Activated CD4-positive, alpha-beta T cell treated with anti-CD3 and anti-CD28 coated beads for 36 hours (primary cell): ENCODE data around the gene SCAMP2. TPM values are rescaled to one million over a fixed set of nuclear protein-coding genes. Genes with fewer than 3 reads are reported as not detected.
"Not testable (repeated sequence)": the region's sequence is repeated elsewhere in the genome, so short reads cannot be mapped to it uniquely, and the experiment has no call there.

ENCODE experiments used
- ATAC-seq: fragments of 200-7000 bp; cut with Tn5 transposase; one replicate; pipeline ENCODE4 v1.10.0; 2021; ENCODE audit warnings: mild to moderate bottlenecking, moderate library complexity
- CTCF ChIA-PET: fragments of 350-600 bp; sonication (Branson Sonifier 250); formaldehyde crosslinking; loops from one replicate; lab custom pipeline; 2021; ENCODE audit warnings: antibody characterized with exemption; lab: Charles Lee
- POLR2A ChIA-PET: fragments of 350-600 bp; sonication (Branson Sonifier 250); formaldehyde crosslinking; loops from one replicate; lab custom pipeline; 2021; ENCODE audit warnings: antibody characterized with exemption, inconsistent platforms; lab: Charles Lee
- DNase-seq: peaks from one replicate; pipeline ENCODE4 v3.0.0-alpha.2; 2020
- H3K27ac Mint-ChIP-seq: one replicate; pipeline ENCODE4 v1.8.0; 2021; ENCODE audit warnings: mixed read lengths
- H3K27me3 Mint-ChIP-seq: one replicate; pipeline ENCODE4 v1.8.0; 2021; ENCODE audit warnings: mixed read lengths
- H3K36me3 Mint-ChIP-seq: one replicate; pipeline ENCODE4 v1.8.0; 2021; ENCODE audit warnings: low read depth, mixed read lengths
- H3K4me1 Mint-ChIP-seq: one replicate; pipeline ENCODE4 v1.8.0; 2021; ENCODE audit warnings: mixed read lengths
- H3K4me3 Mint-ChIP-seq: one replicate; pipeline ENCODE4 v1.8.0; 2021; ENCODE audit warnings: mild to moderate bottlenecking, moderate library complexity, mixed read lengths
- H3K9me3 Mint-ChIP-seq: one replicate; pipeline ENCODE4 v1.8.0; 2021; ENCODE audit warnings: low read depth, mixed read lengths
- intact Hi-C, 2 experiments: fragments of 100-400 bp; cut with DNase I in 1 of 2; cut with micrococcal nuclease in 1 of 2; formaldehyde crosslinking; loops; one replicate each; pipeline versions ENCODE4 v1.14.2 to v1.15.1; 2022 to 2024; cut with DNase I, micrococcal nuclease
- total RNA-seq, 2 experiments: library from RNA; stranded (reverse); gene quantifications; one replicate each; pipeline ENCODE4 v1.2.3, GENCODE V29; 2021

The SCAMP2 gene
- total RNA-seq, 2 experiments from 2014 or later = 61.6 to 83.4 TPM

- Mint-ChIP-seq H3K36me3 (peaks cover 45% of the 10 kb centered on the region), H3K4me3 (no peak overlapping the region), H3K9me3 (no peaks in the 10 kb centered on the region), H3K27me3 (no peaks in the 10 kb centered on the region), H3K27ac (peak overlapping the region; percentile 31), H3K4me1 (peaks cover 46% of the 10 kb centered on the region)
- intact Hi-C loops = loop anchor here in 1 of 2 experiments (5.0 kb wide), 1 partner anchor 110 kb away; the partner anchor contains the start of gene CSK
- DNase-seq (peak; percentile 28), ATAC-seq (no peak)
- ChIA-PET POLR2A (interaction anchor here (1.0 kb wide), 1 partner anchor 14 kb away, joined by 3 read pairs; no protein-coding TSS in a partner anchor), CTCF (interaction anchor here (0.6 to 1.7 kb wide), 2 partner anchors 9 to 116 kb away, joined by 3 to 17 read pairs; no protein-coding TSS in a partner anchor)
These were observed 19.1 kb upstream of the SCAMP2 start for GRCh38 chr15:74892313-74892712.

GRCh38 chr15:74891469-74891868, 18.3 kb upstream of the SCAMP2 start:
- Mint-ChIP-seq H3K9me3 (no peaks in the 10 kb centered on the region), H3K4me1 (peaks cover 46% of the 10 kb centered on the region), H3K27ac (no peak overlapping the region), H3K4me3 (peak overlapping the region; percentile 73), H3K36me3 (peaks cover 40% of the 10 kb centered on the region), H3K27me3 (no peaks in the 10 kb centered on the region)
- ChIA-PET CTCF (interaction anchor here (0.6 to 1.7 kb wide), 3 partner anchors 10 to 121 kb away, joined by 4 to 17 read pairs (median 4); no protein-coding TSS in a partner anchor), POLR2A (interaction anchor here (1.0 kb wide), 1 partner anchor 14 kb away, joined by 3 read pairs; no protein-coding TSS in a partner anchor)
- no peak for DNase-seq
- ATAC-seq = no peak
- intact Hi-C loops = loop anchor here in 1 of 2 experiments (2.0 to 5.0 kb wide), 2 partner anchors 19 to 109 kb away; partner anchors contain the start of genes CSK and SCAMP2

- Mint-ChIP-seq H3K4me3 (peak overlapping the region; percentile 73), H3K4me1 (peaks cover 46% of the 10 kb centered on the region), H3K27ac (peak overlapping the region; percentile 86), H3K27me3 (no peaks in the 10 kb centered on the region), H3K9me3 (no peaks in the 10 kb centered on the region), H3K36me3 (peaks cover 36% of the 10 kb centered on the region)
- ChIA-PET POLR2A (no interaction called here), CTCF (interaction anchor here (2.8 kb wide), 1 partner anchor 10 kb away, joined by 22 read pairs; no protein-coding TSS in a partner anchor)
- intact Hi-C loops = loop anchor here (1.0 to 5.0 kb wide), 5 partner anchors 16 to 133 kb away; partner anchors contain the start of genes CSK (in 1 of the 2), FAM219B (in 1 of the 2), PPCDC (in 1 of the 2) and SCAMP2 (in 1 of the 2)
- no peak for DNase-seq
- no peak for ATAC-seq
These were observed 17.4 kb upstream of the SCAMP2 start for GRCh38 chr15:74890665-74890960.

GRCh38 chr15:74889883-74890664, 16.9 kb upstream of the SCAMP2 start, which contains the start of gene MPI:
Gene MPI, plus strand, starts transcription at chr15:74890042. Its CDS starts 32 bp downstream, at chr15:74890074.
- CTCF ChIA-PET = interaction anchor here (0.6 to 2.8 kb wide), 3 partner anchors 11 to 137 kb away, joined by 3 to 22 read pairs (median 3); partner anchors contain the start of gene SCAMP5
- intact Hi-C loops = loop anchor here (1.0 to 5.0 kb wide), 8 partner anchors 16 to 133 kb away; partner anchors contain the start of genes CSK (in 2 of the 2), SCAMP2 (in 2 of the 2), ULK3 (in 2 of the 2) and COX5A (in 1 of the 2)
- Mint-ChIP-seq H3K4me1 (peaks cover 46% of the 10 kb centered on the region), H3K9me3 (no peaks in the 10 kb centered on the region), H3K4me3 (peak within 1 kb of the TSS; percentile 73), H3K27ac (peak within 1 kb of the TSS; percentile 86), H3K27me3 (no peaks in the 10 kb centered on the region), H3K36me3 (peaks cover 32% of the 10 kb centered on the region)
- POLR2A ChIA-PET = interaction anchor here (1.0 kb wide), 2 partner anchors 17 to 20 kb away, joined by 5 to 6 read pairs; partner anchors contain the start of gene FAM219B
- ATAC-seq (peak; percentile 98), DNase-seq (peak; percentile 95)

DNA sequence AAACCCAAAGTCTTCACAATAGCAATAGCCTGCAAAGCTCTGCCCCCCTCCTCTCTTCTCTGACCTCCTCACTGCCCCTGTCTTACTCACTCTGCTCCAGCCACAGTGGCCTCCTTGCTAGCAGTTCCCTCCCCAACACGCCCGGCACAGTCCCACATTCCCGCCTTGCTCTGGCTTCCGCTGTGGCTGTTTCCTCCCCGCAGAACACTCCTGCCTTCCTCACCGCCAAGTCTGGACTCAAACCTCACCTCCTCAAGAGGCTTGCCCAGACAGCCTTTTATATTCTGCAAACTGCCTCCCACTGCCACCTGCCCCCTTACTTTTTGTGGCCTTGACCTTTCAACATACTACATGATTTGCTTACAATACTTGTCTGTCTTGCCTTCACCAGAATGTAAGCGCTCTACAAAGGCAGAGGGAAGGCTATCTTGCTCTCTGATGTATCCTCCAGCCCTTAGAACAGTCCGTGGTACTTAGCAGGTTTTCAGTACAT, 16.3 kb upstream of the SCAMP2 start:
- Mint-ChIP-seq H3K9me3 (no peaks in the 10 kb centered on the region), H3K27me3 (no peaks in the 10 kb centered on the region), H3K36me3 (peaks cover 32% of the 10 kb centered on the region), H3K4me1 (peaks cover 46% of the 10 kb centered on the region), H3K4me3 (peak overlapping the region; percentile 73), H3K27ac (peak overlapping the region; percentile 86)
- ATAC-seq (peak; percentile 17), DNase-seq (peak; percentile 42)
- POLR2A ChIA-PET = interaction anchor here (0.9 to 1.0 kb wide), 3 partner anchors 13 to 19 kb away, joined by 3 to 6 read pairs (median 5); partner anchors contain the start of gene FAM219B
- intact Hi-C loops = loop anchor here in 1 of 2 experiments (1.0 kb wide), 4 partner anchors 16 to 107 kb away; partner anchors contain the start of genes COX5A, CSK, SCAMP2 and ULK3
- CTCF ChIA-PET = interaction anchor here (0.7 to 2.8 kb wide), 4 partner anchors 11 to 137 kb away, joined by 3 to 22 read pairs (median 3); no protein-coding TSS in a partner anchor

DNA sequence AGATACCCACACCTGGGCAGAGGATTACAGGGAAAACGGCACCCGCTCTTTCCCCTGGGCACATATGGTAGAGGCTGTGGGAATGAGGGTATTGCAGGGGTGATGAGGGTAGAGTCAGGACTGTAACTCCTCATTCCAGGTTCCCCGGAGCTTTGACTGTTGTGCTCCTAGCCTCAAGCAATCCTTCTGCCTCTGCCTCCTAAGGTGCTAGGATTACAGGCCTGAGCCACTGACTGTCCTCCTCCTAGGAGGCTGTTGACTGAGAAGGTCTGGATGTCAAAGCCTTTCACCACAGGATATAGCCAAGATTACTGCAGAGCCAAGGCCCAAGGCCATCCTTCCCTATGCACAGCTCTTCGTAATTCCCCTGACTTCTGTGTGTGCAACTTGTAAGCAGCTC, 15.6 kb upstream of the SCAMP2 start:
- no peaks in the 10 kb centered on the region for H3K9me3 Mint-ChIP-seq
- no peaks in the 10 kb centered on the region for H3K27me3 Mint-ChIP-seq
- POLR2A ChIA-PET = interaction anchor here (0.6 to 0.9 kb wide), 2 partner anchors 13 to 26 kb away, joined by 3 read pairs; no protein-coding TSS in a partner anchor
- intact Hi-C loops = loop anchor here in 1 of 2 experiments (1.0 kb wide), 4 partner anchors 15 to 106 kb away; partner anchors contain the start of genes COX5A, CSK, SCAMP2 and ULK3
- peak overlapping the region; percentile 73 for H3K4me3 Mint-ChIP-seq
- peak overlapping the region; percentile 86 for H3K27ac Mint-ChIP-seq
- DNase-seq (no peak), ATAC-seq (no peak)
- peaks cover 44% of the 10 kb centered on the region for H3K4me1 Mint-ChIP-seq
- H3K36me3 Mint-ChIP-seq = peaks cover 31% of the 10 kb centered on the region
- CTCF ChIA-PET = interaction anchor here (0.7 to 2.8 kb wide), 4 partner anchors 12 to 262 kb away, joined by 3 to 22 read pairs (median 3); no protein-coding TSS in a partner anchor

DNA sequence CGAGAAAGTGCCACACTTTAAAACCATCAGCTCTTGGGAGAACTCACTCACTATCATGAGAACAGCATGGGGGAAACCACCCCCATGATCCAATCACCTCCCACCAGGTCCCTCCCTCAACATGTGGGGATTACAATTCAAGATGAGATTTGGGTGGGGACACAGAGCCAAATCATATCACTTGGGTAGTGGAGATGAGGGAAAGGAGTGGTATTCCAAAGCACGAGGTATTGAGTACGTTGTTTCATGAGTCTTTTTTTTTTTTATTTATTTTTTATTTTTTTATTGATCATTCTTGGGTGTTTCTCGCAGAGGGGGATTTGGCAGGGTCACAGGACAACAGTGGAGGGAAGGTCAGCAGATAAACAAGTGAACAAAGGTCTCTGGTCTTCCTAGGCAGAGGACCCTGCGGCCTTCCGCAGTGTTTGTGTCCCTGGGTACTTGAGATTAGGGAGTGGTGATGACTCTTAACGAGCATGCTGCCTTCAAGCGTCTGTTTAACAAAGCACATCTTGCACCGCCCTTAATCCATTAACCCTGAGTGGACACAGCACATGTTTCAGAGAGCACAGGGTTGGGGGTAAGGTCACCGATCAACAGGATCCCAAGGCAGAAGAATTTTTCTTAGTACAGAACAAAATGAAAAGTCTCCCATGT, 14.5 kb upstream of the SCAMP2 start:
- DNase-seq, H3K4me3 Mint-ChIP-seq, H3K9me3 Mint-ChIP-seq, ATAC-seq, H3K27me3 Mint-ChIP-seq, H3K27ac Mint-ChIP-seq, intact Hi-C loops: not testable (repeated sequence)
- CTCF ChIA-PET = interaction anchor here (2.8 kb wide), 1 partner anchor 13 kb away, joined by 22 read pairs; no protein-coding TSS in a partner anchor
- Mint-ChIP-seq H3K36me3 (peaks cover 20% of the 10 kb centered on the region), H3K4me1 (peaks cover 33% of the 10 kb centered on the region)
- POLR2A ChIA-PET = interaction anchor here (0.7 kb wide), 1 partner anchor 129 kb away, joined by 7 read pairs; no protein-coding TSS in a partner anchor

DNA sequence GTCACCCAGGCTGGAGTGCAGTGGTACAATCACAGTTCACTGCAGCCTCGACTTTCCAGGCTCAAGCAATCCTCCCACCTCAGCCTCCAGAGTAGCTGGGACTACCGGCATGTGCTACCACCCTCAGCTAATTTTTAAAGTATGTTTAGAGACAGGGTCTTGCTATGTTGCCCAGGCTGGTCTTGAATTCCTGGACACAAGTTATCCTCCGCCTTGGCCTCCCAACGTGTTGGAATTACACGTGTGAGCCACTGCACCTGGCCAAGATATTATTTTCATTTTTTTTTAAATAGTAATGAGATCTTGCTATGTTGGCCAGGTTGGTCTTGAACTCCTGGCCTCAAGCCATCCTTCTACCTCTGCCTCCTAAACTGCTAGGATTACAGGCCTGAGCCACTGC, 12.3 kb upstream of the SCAMP2 start:
- no peak overlapping the region for H3K27ac Mint-ChIP-seq
- intact Hi-C loops = no loop called here
- DNase-seq (no peak), ATAC-seq (no peak)
- peaks cover 12% of the 10 kb centered on the region for H3K4me1 Mint-ChIP-seq
- H3K36me3 Mint-ChIP-seq = peaks cover under 1% of the 10 kb centered on the region
- H3K27me3 Mint-ChIP-seq = no peaks in the 10 kb centered on the region
- no peaks in the 10 kb centered on the region for H3K9me3 Mint-ChIP-seq
- ChIA-PET CTCF (interaction anchor here (0.6 to 1.5 kb wide), 2 partner anchors 16 to 48 kb away, joined by 3 to 7 read pairs; no protein-coding TSS in a partner anchor), POLR2A (no interaction called here)
- H3K4me3 Mint-ChIP-seq = no peak overlapping the region

- no peaks in the 10 kb centered on the region for H3K27me3 Mint-ChIP-seq
- DNase-seq = no peak
- H3K27ac Mint-ChIP-seq = no peak overlapping the region
- no peak for ATAC-seq
- H3K36me3 Mint-ChIP-seq = no peaks in the 10 kb centered on the region
- H3K4me1 Mint-ChIP-seq = peaks cover 10% of the 10 kb centered on the region
- ChIA-PET CTCF (interaction anchor here (1.5 to 2.8 kb wide), 3 partner anchors 14 to 17 kb away, joined by 6 to 11 read pairs (median 7); no protein-coding TSS in a partner anchor), POLR2A (no interaction called here)
- H3K9me3 Mint-ChIP-seq = no peaks in the 10 kb centered on the region
- no peak overlapping the region for H3K4me3 Mint-ChIP-seq
- intact Hi-C loops = no loop called here
These were observed 11.5 kb upstream of the SCAMP2 start for GRCh38 chr15:74884428-74885223.
